HG03159 (cell line): Measurements from ENCODE around the gene PRM3.

ENCODE experiments used
- ATAC-seq: cut with Tn5 transposase; IDR thresholded peaks from one replicate; pipeline ENCODE4 v1.9.1; 2021; ENCODE audit warnings: mild to moderate bottlenecking, moderate library complexity; ENCODE audit not compliant: unreplicated experiment

The PRM3 gene

GRCh38 chr16:11248133-11248532 is 25.3 kb downstream of the PRM3 start:
- ATAC-seq, result no peak

- ATAC-seq, result no peak
Measured at GRCh38 chr16:11245988-11246387, 27.4 kb downstream of the PRM3 start.

GRCh38 chr16:11245222-11245737 is 28.1 kb downstream of the PRM3 start:
- ATAC-seq, result no peak

GRCh38 chr16:11242658-11243057 is 30.8 kb downstream of the PRM3 start:
- ATAC-seq, result no peak

GRCh38 chr16:11241480-11242204 is 31.8 kb downstream of the PRM3 start:
- no peak for ATAC-seq

- no peak for ATAC-seq
Measured at GRCh38 chr16:11240636-11241473, 32.6 kb downstream of the PRM3 start.

- ATAC-seq, result no peak
Measured at GRCh38 chr16:11239644-11240632, 33.5 kb downstream of the PRM3 start.

- ATAC-seq, result no peak
Measured at GRCh38 chr16:11238272-11239202, 34.9 kb downstream of the PRM3 start.

GRCh38 chr16:11236461-11237254 is 36.8 kb downstream of the PRM3 start:
- no peak for ATAC-seq

- no peak for ATAC-seq
Measured at GRCh38 chr16:11235703-11235991, 37.8 kb downstream of the PRM3 start.

GRCh38 chr16:11234884-11235702 is 38.3 kb downstream of the PRM3 start:
- ATAC-seq, result no peak

GRCh38 chr16:11233727-11234376 is 39.6 kb downstream of the PRM3 start:
- no peak for ATAC-seq

- peak; percentile 53 for ATAC-seq
Measured at GRCh38 chr16:11232852-11233726, 40.3 kb downstream of the PRM3 start.

- ATAC-seq, result no peak
Measured at GRCh38 chr16:11232302-11232851, 41.1 kb downstream of the PRM3 start.

GRCh38 chr16:11231367-11231970 is 42.0 kb downstream of the PRM3 start:
- ATAC-seq, result no peak

GRCh38 chr16:11229906-11230305 is 43.5 kb downstream of the PRM3 start:
- ATAC-seq, result no peak
